HCT116 (cell line): ENCODE results near the gene DYDC2. TPM values are rescaled to one million over a fixed set of nuclear protein-coding genes. Genes with fewer than 3 reads are reported as not detected.

Experiments used
- ATAC-seq: fragments of 200-7000 bp; cut with Tn5 transposase; 2 replicates; pipeline ENCODE4 v1.9.1; 2020; ENCODE audit warnings: mild to moderate bottlenecking, moderate library complexity
- Bru-seq: library from RNA; stranded (reverse); fragments of 400-500 nt; gene quantifications from one replicate; lab custom pipeline; 2021; lab: Mats Ljungman, UMichigan
- BruChase-seq, 2 experiments: library from RNA; stranded (reverse); fragments of 400-500 nt; gene quantifications; one replicate each; lab custom pipeline; 2021; lab: Mats Ljungman, UMichigan
- BruUV-seq: library from RNA; stranded (reverse); fragments of 400-500 nt; replicated peaks from 2 replicates; lab custom pipeline; 2021; lab: Mats Ljungman, UMichigan
- CTCF ChIA-PET: fragments of 300-600 bp; sonication (Branson Sonifier 250); formaldehyde crosslinking; loops from one replicate; lab custom pipeline; 2021; ENCODE audit warnings: antibody characterized with exemption; lab: Charles Lee
- POLR2A ChIA-PET: fragments of 300-600, 350-600 bp; sonication (Branson Sonifier 250); formaldehyde crosslinking; loops from one replicate; lab custom pipeline; 2021; ENCODE audit warnings: antibody characterized with exemption; lab: Charles Lee
- RAD21 ChIA-PET, 2 experiments: fragments of 300-600 bp; sonication (Branson Sonifier 250); formaldehyde crosslinking; loops; one replicate each; lab custom pipeline; 2023; ENCODE audit warnings: low total read pairs in 2 of 2; ENCODE audit not compliant: uncharacterized antibody in 2 of 2, unreplicated experiment in 2 of 2, low non-redundant PET in 1 of 2; lab: Charles Lee
- DNase-seq: peaks from one replicate; pipeline ENCODE4 v3.0.0-alpha.2; 2010; ENCODE audit warnings: low read depth, low spot score
- H2AFZ ChIP-seq: fragments of 200-600 bp; shearing (Covaris generic), sonication (generic); 2 replicates; pipeline ENCODE4 v1.6.1; 2017; ENCODE audit warnings: low read depth, mixed run types, mixed read lengths, antibody characterized with exemption, low read length; ENCODE audit not compliant: poor library complexity, severe bottlenecking
- H3K27ac ChIP-seq: 2 replicates; pipeline ENCODE4 v1.5.1; 2012; ENCODE audit warnings: low read depth, low read length
- H3K27me3 ChIP-seq: fragments of 200-600 bp; sonication (generic); 2 replicates; pipeline ENCODE4 v1.6.1; 2016; ENCODE audit warnings: mixed run types, low read length, mixed read lengths; ENCODE audit not compliant: insufficient read depth
- H3K36me3 ChIP-seq, 2 experiments: fragments of 200-500 bp in 1 of 2; fragments of 200-600 bp in 1 of 2; sonication (Bioruptor generic) in 1 of 2; sonication (generic) in 1 of 2; 2 replicates each; pipeline versions ENCODE4 v1.5.1 to v1.6.1; 2014 to 2016; ENCODE audit warnings: low read length in 2 of 2, inconsistent platforms in 1 of 2, mixed read lengths in 1 of 2, mixed run types in 1 of 2; ENCODE audit not compliant: insufficient read depth in 2 of 2, control insufficient read depth in 1 of 2
- H3K4me1 ChIP-seq, 2 experiments: fragments of 200-600 bp in 1 of 2; sonication (generic) in 1 of 2; 2 replicates each; pipeline versions ENCODE4 v1.5.1 to v1.6.1; 2012 to 2017; ENCODE audit warnings: low read length in 2 of 2, inconsistent platforms in 1 of 2, mild to moderate bottlenecking in 1 of 2, mixed read lengths in 1 of 2, mixed run types in 1 of 2, moderate library complexity in 1 of 2; ENCODE audit not compliant: insufficient read depth in 2 of 2, control insufficient read depth in 1 of 2
- H3K4me2 ChIP-seq: fragments of 200-600 bp; sonication (generic); 2 replicates; pipeline ENCODE4 v1.6.1; 2017; ENCODE audit warnings: mixed run types, low read length, mixed read lengths
- H3K4me3 ChIP-seq, 2 experiments: fragments of 200-600 bp in 1 of 2; sonication (generic) in 1 of 2; replicated peaks in 1 of 2; 2 replicates each; pipeline ENCODE4 v1.5.1; 2011 to 2016; ENCODE audit warnings: low read length in 2 of 2, control low read depth in 1 of 2, low read depth in 1 of 2, mild to moderate bottlenecking in 1 of 2, mixed read lengths in 1 of 2, mixed run types in 1 of 2
- H3K79me2 ChIP-seq: fragments of 200-600 bp; sonication (generic); 2 replicates; pipeline ENCODE4 v1.6.1; 2017; ENCODE audit warnings: mild to moderate bottlenecking, mixed run types, low read length, moderate library complexity, mixed read lengths; ENCODE audit not compliant: insufficient read depth
- H3K9ac ChIP-seq: fragments of 200-600 bp; sonication (generic); 2 replicates; pipeline ENCODE4 v1.6.1; 2016; ENCODE audit warnings: low read length, mixed read lengths
- H3K9me2 ChIP-seq: fragments of 200-600 bp; sonication (generic), shearing (Covaris generic); 2 replicates; pipeline ENCODE4 v1.6.1; 2017; ENCODE audit warnings: mixed run types, mild to moderate bottlenecking, moderate library complexity; ENCODE audit not compliant: insufficient read depth
- H3K9me3 ChIP-seq, 2 experiments: fragments of 200-500 bp in 1 of 2; fragments of 200-600 bp in 1 of 2; sonication (Bioruptor generic) in 1 of 2; sonication (generic) in 1 of 2; 2 replicates each; pipeline ENCODE4 v1.6.1; 2014 to 2017; ENCODE audit warnings: low read length in 2 of 2, mixed read lengths in 2 of 2, inconsistent platforms in 1 of 2, low read depth in 1 of 2, mild to moderate bottlenecking in 1 of 2, mixed run types in 1 of 2, moderate library complexity in 1 of 2; ENCODE audit not compliant: control insufficient read depth in 1 of 2, insufficient read depth in 1 of 2
- H4K20me1 ChIP-seq: fragments of 200-600 bp; sonication (generic), shearing (Covaris generic); 2 replicates; pipeline ENCODE4 v1.6.1; 2017; ENCODE audit warnings: mixed run types, mild to moderate bottlenecking, moderate library complexity; ENCODE audit not compliant: insufficient read depth
- CEBPB ChIP-seq: IDR thresholded peaks from 2 replicates; pipeline ENCODE4 v1.6.1; 2012; ENCODE audit warnings: low read depth
- EGR1 ChIP-seq: IDR thresholded peaks from 2 replicates; pipeline ENCODE4 v1.6.1; 2012; ENCODE audit warnings: low read depth
- EZH2 ChIP-seq: fragments of 200-600 bp; sonication (generic); IDR thresholded peaks from 2 replicates; pipeline ENCODE4 v1.6.1; 2017; ENCODE audit warnings: antibody characterized with exemption, mixed run types
- FOSL1 ChIP-seq: IDR thresholded peaks from 2 replicates; pipeline ENCODE4 v1.6.1; 2012; ENCODE audit warnings: low read depth
- JUND ChIP-seq: IDR thresholded peaks from 2 replicates; pipeline ENCODE4 v1.6.1; 2012
- POLR2A ChIP-seq: IDR thresholded peaks from 2 replicates; pipeline ENCODE4 v1.7.0; 2011; ENCODE audit warnings: borderline replicate concordance; ENCODE audit not compliant: insufficient read depth, insufficient read length; ENCODE audit errors: extremely low read depth
- POLR2AphosphoS5 ChIP-seq: IDR thresholded peaks from 2 replicates; pipeline ENCODE4 v1.6.1; 2011; ENCODE audit warnings: mild to moderate bottlenecking, low read depth, low read length, moderate library complexity
- REST ChIP-seq: IDR thresholded peaks from 2 replicates; pipeline ENCODE4 v1.6.1; 2012; ENCODE audit warnings: low read depth
- SP1 ChIP-seq: IDR thresholded peaks from 2 replicates; pipeline ENCODE4 v1.6.1; 2012; ENCODE audit warnings: low read depth
- SRF ChIP-seq: IDR thresholded peaks from 2 replicates; pipeline ENCODE4 v1.6.1; 2012; ENCODE audit warnings: low read depth
- TCF7L2 ChIP-seq: IDR thresholded peaks from 2 replicates; pipeline ENCODE4 v1.7.0; 2011; ENCODE audit warnings: borderline replicate concordance, inconsistent platforms; ENCODE audit not compliant: insufficient read depth, insufficient read length; ENCODE audit errors: extremely low read depth
- YY1 ChIP-seq: IDR thresholded peaks from 2 replicates; pipeline ENCODE4 v1.6.1; 2011; ENCODE audit warnings: low read length, low read depth, moderate library complexity, mild to moderate bottlenecking; ENCODE audit not compliant: insufficient replicate concordance; ENCODE audit errors: extremely low read depth
- ZNF274 ChIP-seq: fragments of 200-500 bp; sonication (Bioruptor generic); IDR thresholded peaks from 2 replicates; pipeline ENCODE4 v1.6.1; 2014; ENCODE audit warnings: mild to moderate bottlenecking, low read depth, low read length, inconsistent platforms
- intact Hi-C: fragments of 100-400 bp; cut with micrococcal nuclease; formaldehyde crosslinking; loops from 2 replicates; pipeline ENCODE4 v1.10.0; 2022
- long read RNA-seq: library from polyadenylated mRNA; unstranded; transcript quantifications from one replicate; pipeline ENCODE4 v2.0.0, GENCODE V29; 2021; ENCODE audit not compliant: unreplicated experiment
- polyA plus RNA-seq: library from polyadenylated mRNA; unstranded; fragments of >200 nt; gene quantifications from 2 replicates; pipeline ENCODE4 v1.2.1, GENCODE V29; 2012; ENCODE audit warnings: missing spikeins
- total RNA-seq: library from RNA; stranded (reverse); gene quantifications from one replicate; pipeline ENCODE4 v1.2.1, GENCODE V29; 2021; ENCODE audit not compliant: unreplicated experiment
- TF ChIP-seq, protein P1 (sequence below): IDR thresholded peaks from 2 replicates; pipeline ENCODE4 v1.6.1; 2012

The DYDC2 gene
- total RNA-seq (not detected), Bru-seq, nascent RNA (percentile 13 among the genes with signal in this experiment), BruChase-seq, experiment 1, labeled RNA remaining after a 6-hour chase (percentile 7 among the genes with signal in this experiment), BruChase-seq, experiment 2, labeled RNA remaining after a 2-hour chase (percentile 4 among the genes with signal in this experiment)
- 0.06 TPM in 1 of 2 replicates, not detected in the other for polyA plus RNA-seq
- long read RNA-seq, partial matches to known transcripts, result 0 of 1 reads
- long read RNA-seq, other reads (novel, unspliced or antisense), result 0 of 1 reads

DNA sequence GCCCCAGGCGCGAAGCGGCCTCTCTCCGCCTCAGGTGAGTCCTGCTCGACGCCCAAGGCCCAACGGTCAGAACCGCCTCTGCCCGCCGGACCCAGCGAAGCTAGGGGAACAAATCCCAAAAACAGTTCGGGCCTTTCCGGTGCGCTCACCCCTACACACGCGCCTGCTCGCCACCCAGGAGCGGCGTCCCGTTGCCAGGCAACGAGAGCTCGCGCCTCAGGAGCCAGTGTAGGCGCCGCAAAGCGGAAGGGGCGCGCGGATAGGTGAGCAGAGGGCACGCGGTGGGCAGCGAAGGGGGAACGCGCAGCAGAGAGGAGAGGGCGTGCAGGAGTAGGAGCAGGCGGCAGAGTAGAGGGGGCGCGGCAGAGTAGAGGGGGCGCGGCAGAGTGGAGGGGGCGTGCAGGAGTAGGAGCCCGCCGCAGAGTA lies at the start of gene DYDC2, which contains the start of gene DYDC1:
DYDC2 (plus strand) TSS at position 219 of the 426 bp plus-strand sequence. CDS start 5,663 bp downstream, outside the sequence.
DYDC1 (minus strand) TSS at position 193 of the 426 bp plus-strand sequence. CDS start 4,154 bp downstream, outside the sequence.
- Histone ChIP-seq H4K20me1 (no peaks in the 10 kb centered on the region), H3K9ac (no peak within 1 kb of the TSS), H3K27ac (no peak within 1 kb of the TSS), H3K4me3 (no peak within 1 kb of the TSS), H3K79me2 (no peaks in the 10 kb centered on the region), H3K27me3 (no peaks in the 10 kb centered on the region), H3K4me2 (peak within 1 kb of the TSS; percentile 44), H2AFZ (peak within 1 kb of the TSS; percentile 26), H3K36me3 (no peaks in the 10 kb centered on the region), H3K4me1 (peaks cover 8 to 11% of the 10 kb centered on the region in 2 experiments), H3K9me2 (no peaks in the 10 kb centered on the region), H3K9me3 (no peaks in the 10 kb centered on the region)
- ChIA-PET POLR2A (no interaction called here), CTCF (no interaction called here), RAD21 (no interaction called here)
- DNase-seq (no peak), ATAC-seq (no peak)
- intact Hi-C loops, result no loop called here
- no TSS peak for BruUV-seq
- no peak for TF ChIP-seq FOSL1
- TF ChIP-seq TCF7L2, result no peak
- no peak for TF ChIP-seq EGR1
- TF ChIP-seq SRF, result no peak
- no peak for TF ChIP-seq SP1
- TF ChIP-seq POLR2A, result no peak
- TF ChIP-seq CEBPB, result no peak
- TF ChIP-seq ZNF274, result no peak
- TF ChIP-seq EZH2, result no peak
- TF ChIP-seq, protein P1, sequence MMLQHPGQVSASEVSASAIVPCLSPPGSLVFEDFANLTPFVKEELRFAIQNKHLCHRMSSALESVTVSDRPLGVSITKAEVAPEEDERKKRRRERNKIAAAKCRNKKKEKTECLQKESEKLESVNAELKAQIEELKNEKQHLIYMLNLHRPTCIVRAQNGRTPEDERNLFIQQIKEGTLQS, result no peak
- no peak for TF ChIP-seq REST
- no peak for TF ChIP-seq POLR2AphosphoS5
- no peak for TF ChIP-seq JUND
- no peak for TF ChIP-seq YY1
